Keratinocyte (primary cell): ENCODE results near the gene XKR8.

ENCODE experiments used
- EZH2 ChIP-seq: IDR thresholded peaks from one replicate; pipeline ENCODE4 v1.6.1; 2012; ENCODE audit warnings: inconsistent platforms, mild to moderate bottlenecking, low read length, moderate library complexity
- TF ChIP-seq, protein P1 (sequence below), 3 experiments: IDR thresholded peaks in 1 of 3; conservative IDR thresholded peaks in 1 of 3; optimal IDR thresholded peaks in 1 of 3; 2 replicates in 2 of 3; 3 replicates in 1 of 3; pipeline versions ENCODE3 to v1.5.1; 2011; ENCODE audit warnings: low read length in 3 of 3, mild to moderate bottlenecking in 3 of 3, moderate library complexity in 2 of 3, control low read depth in 1 of 3, inconsistent platforms in 1 of 3; ENCODE audit not compliant: insufficient read depth in 2 of 3; ENCODE audit errors: extremely low read depth in 1 of 3

DNA sequence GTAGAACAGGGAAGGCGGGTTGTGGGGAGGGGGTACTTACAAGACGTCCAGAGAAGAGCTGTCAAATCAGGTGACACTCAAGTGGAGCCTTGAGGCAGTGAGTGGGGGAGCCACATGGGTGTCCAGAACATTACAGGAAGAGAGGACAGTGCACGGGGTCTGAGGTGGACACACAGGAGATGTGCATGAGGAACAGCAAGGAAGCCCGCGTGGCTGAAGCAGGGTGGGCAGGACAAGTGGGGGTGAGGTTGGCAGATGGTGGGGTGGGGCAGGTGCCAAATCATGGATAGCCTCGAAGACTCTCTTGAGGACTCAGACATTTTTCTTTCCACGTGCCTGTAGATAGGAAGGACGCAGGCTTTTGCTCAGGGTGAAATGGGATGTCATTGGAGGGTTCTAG lies 24.1 kb upstream of the XKR8 start:
- TF ChIP-seq, protein P1, sequence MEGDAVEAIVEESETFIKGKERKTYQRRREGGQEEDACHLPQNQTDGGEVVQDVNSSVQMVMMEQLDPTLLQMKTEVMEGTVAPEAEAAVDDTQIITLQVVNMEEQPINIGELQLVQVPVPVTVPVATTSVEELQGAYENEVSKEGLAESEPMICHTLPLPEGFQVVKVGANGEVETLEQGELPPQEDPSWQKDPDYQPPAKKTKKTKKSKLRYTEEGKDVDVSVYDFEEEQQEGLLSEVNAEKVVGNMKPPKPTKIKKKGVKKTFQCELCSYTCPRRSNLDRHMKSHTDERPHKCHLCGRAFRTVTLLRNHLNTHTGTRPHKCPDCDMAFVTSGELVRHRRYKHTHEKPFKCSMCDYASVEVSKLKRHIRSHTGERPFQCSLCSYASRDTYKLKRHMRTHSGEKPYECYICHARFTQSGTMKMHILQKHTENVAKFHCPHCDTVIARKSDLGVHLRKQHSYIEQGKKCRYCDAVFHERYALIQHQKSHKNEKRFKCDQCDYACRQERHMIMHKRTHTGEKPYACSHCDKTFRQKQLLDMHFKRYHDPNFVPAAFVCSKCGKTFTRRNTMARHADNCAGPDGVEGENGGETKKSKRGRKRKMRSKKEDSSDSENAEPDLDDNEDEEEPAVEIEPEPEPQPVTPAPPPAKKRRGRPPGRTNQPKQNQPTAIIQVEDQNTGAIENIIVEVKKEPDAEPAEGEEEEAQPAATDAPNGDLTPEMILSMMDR (optimal IDR thresholded peaks at IDR 0.05 in 1 of 3, IDR thresholded peaks at IDR 0.05 in 1 of 3, conservative IDR thresholded peaks at IDR 0.05 in 1 of 3; ENCODE audit: extremely low read depth in 1 of 3, insufficient read depth in 2 of 3, low read length in 3 of 3) = no peak
- TF ChIP-seq EZH2 = no peak
